K562 (cell line): ENCODE data around the gene SLC66A2.

Experiments
- ATF3 ChIP-seq, 2 experiments: fragments of 450-650 bp in 1 of 2; sonication (generic) in 1 of 2; formaldehyde crosslinking in 1 of 2; IDR thresholded peaks in 1 of 2; conservative IDR thresholded peaks in 1 of 2; 2 replicates each; pipeline versions ENCODE4 v1.6.1 to v1.8.1; 2016 to 2023; ENCODE audit warnings: mild to moderate bottlenecking in 2 of 2, moderate library complexity in 2 of 2, inconsistent platforms in 1 of 2, missing genetic modification reagents in 1 of 2
- CBX5 ChIP-seq: IDR thresholded peaks from 2 replicates; pipeline ENCODE4 v1.6.1; 2014; ENCODE audit warnings: low read depth, borderline replicate concordance
- E2F5 ChIP-seq: sonication (generic); formaldehyde crosslinking; IDR thresholded peaks from 2 replicates; pipeline ENCODE4 v1.8.0; 2022; ENCODE audit warnings: mild to moderate bottlenecking, missing genetic modification reagents
- EGR1 ChIP-seq: fragments of 450-650 bp; conservative IDR thresholded peaks from 2 replicates; pipeline ENCODE4 v1.6.1; 2017; ENCODE audit warnings: mild to moderate bottlenecking
- FOXJ3 ChIP-seq: sonication (generic); formaldehyde crosslinking; IDR thresholded peaks from 2 replicates; pipeline ENCODE4 v1.4.0; 2020; ENCODE audit warnings: mild to moderate bottlenecking, missing genetic modification reagents
- ZFX ChIP-seq: sonication (generic); formaldehyde crosslinking; IDR thresholded peaks from 2 replicates; pipeline ENCODE4 v1.8.0; 2022; ENCODE audit warnings: mild to moderate bottlenecking, missing genetic modification reagents, moderate library complexity
- TF ChIP-seq, protein P1 (sequence below): fragments of 200-800 bp; sonication (Bioruptor generic); IDR thresholded peaks from 2 replicates; pipeline ENCODE4 v1.6.1; 2017; ENCODE audit warnings: missing genetic modification characterization, missing compliant biosample characterization

DNA sequence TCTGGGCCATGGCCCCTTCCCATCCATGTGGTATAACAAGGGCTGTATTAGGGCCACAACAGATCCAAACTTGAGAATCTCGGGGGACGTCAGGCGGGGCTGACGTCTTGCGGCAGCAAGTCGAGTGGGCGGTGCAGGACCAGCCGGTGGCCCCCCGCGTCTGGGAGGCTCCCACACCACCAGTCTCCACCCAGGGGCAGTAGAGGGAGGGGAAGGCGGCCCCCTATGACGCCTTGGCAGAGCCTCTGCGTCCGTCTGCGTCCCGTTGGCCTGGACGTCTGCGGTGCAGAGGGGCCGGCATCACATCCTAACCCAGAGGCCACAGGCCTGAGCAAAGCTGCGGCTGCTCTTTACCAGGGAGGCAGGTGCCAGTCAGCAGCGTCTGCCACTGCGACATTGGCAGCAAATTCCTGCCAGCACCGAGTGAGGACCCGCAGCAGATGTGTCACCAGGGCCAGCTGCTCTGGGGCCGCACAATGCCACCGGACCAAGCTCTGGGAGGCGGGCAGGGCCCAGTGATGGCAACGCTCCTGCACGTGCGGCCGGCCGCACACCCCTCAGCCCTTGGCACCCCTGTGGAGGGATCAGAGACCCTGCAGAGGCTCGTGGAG, 79.9 kb downstream of the SLC66A2 start:
- TF ChIP-seq ATF3 (IDR thresholded peaks at IDR 0.05): no peak
- no peak for TF ChIP-seq ATF3 (CRISPR knock-in tag; conservative IDR thresholded peaks at IDR 0.05)
- no peak for TF ChIP-seq CBX5
- no peak for TF ChIP-seq EGR1
- no peak for TF ChIP-seq E2F5 (CRISPR knock-in tag)
- TF ChIP-seq, protein P1, sequence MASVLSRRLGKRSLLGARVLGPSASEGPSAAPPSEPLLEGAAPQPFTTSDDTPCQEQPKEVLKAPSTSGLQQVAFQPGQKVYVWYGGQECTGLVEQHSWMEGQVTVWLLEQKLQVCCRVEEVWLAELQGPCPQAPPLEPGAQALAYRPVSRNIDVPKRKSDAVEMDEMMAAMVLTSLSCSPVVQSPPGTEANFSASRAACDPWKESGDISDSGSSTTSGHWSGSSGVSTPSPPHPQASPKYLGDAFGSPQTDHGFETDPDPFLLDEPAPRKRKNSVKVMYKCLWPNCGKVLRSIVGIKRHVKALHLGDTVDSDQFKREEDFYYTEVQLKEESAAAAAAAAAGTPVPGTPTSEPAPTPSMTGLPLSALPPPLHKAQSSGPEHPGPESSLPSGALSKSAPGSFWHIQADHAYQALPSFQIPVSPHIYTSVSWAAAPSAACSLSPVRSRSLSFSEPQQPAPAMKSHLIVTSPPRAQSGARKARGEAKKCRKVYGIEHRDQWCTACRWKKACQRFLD (CRISPR knock-in tag): no peak
- TF ChIP-seq ZFX (CRISPR knock-in tag): no peak
- TF ChIP-seq FOXJ3 (CRISPR knock-in tag): no peak
